Measurements from ENCODE around the gene PHLDB1.
A peak's percentile ranks its signal among the peaks of the same experiment; 100 is the strongest.

Gene PHLDB1

DNA sequence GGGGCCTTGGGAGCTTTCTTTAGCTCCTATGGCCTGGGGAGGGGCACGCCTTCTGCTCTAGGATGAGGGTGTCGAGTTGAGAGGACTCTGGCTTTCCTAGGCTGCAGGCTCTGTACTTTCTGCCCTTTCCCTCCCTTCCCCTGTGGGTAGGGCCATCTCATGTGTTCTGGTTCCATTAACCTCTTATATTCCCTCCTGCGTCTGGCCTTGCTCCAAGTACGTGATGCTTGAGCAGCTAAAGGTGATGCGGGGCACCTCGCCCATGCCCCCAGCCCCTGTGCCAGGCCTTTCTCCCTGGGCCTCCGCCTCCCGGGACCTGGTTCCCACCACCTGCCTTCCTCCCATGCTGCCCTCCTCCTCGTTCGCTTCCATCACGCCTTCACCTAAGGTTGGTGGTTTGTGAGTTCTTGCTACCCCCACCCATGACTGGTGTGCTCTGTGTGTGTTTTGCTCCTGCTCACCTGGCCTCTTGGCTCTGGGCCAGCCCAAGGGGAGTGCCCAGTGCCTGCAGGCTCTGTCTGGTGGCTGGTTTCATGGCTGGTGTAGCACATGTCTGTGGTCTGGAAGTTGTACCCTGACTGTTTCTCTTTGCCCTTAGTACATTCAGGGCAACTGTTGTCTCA lies 34.1 kb downstream of the PHLDB1 start:
- no peak for DNase-seq

DNA sequence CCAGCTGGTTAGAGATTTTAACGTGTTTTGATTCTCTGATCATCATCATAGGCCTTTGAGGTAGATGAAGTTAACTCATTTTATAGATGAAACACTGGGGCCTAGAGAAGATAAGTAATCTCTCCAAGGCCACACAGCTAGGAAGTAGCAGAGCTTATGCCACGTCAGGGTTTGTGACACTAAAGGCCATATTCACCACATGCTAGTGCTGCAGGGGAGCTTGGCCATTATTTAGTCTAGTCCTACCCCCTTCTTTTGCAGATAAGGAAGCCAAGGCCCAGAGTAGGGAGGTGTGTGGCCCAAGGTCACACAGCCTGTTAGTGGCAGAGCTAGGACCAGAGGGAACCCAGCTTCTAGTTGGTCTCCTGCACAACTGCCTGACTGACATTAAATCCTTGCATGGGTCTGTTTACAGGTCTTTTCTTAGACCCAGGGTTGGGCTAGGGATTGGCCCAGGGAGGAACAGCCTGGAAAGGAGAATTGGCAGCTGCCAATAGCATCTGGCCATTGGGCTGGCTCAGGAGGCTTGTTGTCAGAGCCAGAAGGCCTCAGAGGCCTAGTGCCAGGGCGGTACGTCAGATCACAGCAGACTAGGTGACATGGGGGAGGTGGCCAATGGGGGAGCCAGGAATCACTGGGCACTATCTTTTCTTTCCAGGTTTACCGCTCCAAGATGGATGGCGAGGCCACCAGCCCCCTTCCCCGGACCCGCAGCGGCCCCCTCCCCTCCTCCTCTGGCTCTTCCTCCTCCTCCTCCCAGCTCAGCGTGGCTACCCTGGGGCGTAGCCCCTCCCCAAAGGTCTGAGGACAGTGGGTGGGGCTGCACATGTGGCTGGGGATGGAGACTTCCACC lies 36.0 kb downstream of the PHLDB1 start:
- no peak for DNase-seq

DNA sequence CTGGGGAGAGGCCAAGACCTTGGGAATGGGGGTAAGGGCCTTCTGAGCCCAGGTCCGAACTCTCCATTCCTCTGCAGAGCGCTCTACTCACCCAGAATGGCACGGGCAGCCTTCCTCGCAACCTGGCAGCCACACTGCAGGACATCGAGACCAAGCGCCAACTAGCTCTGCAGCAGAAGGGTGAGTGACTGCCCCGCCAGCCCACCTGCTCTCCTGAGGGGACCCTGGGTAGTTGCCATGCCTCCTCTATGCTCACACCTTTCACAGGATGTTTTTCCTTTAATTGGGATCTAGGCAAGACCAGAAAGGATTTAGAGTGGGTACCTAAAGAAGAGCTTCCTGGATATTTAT lies 36.6 kb downstream of the PHLDB1 start:
- no peak for DNase-seq

DNA sequence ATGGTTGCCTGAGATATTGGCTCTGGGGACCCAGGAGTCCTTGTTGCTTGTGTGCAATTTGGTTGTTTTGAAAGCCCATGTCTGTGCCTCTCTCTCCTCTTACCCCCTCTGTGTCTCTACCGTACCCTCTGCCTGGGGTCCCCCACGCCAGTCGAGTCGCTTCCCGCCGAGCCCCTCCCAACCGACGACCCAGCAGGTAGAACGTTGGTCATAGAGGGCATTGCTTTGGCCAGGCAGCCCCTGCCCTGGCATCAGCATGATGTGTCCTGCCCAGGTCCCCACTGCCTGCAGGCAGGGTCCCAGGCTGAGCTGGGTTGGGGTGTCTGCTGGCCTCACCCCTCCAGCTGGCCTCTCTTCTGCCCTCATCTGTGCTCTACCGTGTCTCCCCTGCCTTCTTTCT lies 37.1 kb downstream of the PHLDB1 start:
- no peak for DNase-seq

DNA sequence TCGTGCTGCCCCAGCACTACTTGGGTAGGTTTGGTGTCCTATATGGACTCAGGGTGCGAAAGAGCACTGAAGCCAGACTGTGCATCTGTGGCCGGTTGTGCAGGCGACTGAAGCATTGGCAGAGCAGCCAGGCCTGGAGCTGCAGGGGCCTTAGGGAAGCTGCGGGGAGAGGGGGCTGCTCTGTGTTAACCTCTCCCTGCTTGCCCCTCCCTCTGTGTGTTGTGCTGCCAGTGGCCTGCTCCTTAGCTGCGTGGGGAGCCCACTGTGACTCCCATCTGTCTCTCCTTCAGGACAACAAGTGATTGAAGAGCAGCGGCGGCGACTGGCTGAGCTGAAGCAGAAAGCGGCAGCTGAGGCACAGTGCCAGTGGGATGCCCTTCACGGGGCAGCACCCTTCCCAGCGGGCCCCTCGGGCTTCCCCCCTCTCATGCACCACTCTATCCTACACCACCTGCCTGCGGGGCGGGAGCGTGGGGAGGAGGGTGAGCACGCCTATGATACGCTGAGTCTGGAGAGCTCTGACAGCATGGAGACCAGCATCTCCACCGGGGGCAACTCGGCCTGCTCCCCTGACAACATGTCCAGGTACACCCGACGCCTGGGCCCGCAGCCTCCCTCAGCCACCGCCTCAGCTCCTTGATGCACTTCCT lies 37.8 kb downstream of the PHLDB1 start:
- DNase-seq = no peak

DNA sequence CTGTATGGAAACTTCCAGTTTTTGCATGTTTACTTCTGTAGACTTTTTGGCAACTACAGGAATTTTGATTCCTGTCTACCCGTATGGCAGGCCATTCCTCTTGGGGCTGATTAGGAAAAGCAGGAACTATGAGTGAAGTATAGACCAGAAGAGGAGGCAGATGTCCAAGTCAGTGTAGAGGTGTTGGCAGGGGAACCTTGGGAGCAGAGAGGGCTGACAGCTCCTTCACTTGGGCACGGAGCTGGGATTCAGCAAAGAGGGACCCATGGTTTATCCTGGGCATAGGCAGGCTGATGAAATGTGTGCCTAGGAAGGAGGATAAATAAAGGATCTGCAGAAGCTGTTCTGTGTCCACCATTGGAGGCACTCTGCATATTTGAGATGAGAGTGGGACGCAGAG lies 39.0 kb downstream of the PHLDB1 start:
- no peak for DNase-seq

DNA sequence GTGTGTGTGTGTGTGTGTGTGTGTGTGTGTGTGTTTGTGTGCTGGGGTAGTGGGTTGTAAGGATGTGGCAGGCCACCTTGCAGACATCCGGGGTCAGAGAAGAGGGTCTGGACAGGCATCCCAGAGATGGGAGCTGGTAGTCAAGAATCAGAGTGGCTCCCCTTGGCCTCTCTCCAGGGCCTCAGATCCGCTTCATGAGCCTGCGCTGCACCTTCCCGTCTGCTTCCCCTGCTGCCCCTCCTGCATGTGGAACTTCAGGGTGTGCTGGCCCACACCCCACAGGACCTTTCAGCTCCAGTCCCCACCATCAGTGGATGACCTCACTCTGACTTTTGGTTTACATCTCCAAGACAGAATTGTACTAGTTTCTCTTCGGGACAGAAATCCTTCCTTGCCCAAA lies 40.9 kb downstream of the PHLDB1 start:
- no peak for DNase-seq

DNA sequence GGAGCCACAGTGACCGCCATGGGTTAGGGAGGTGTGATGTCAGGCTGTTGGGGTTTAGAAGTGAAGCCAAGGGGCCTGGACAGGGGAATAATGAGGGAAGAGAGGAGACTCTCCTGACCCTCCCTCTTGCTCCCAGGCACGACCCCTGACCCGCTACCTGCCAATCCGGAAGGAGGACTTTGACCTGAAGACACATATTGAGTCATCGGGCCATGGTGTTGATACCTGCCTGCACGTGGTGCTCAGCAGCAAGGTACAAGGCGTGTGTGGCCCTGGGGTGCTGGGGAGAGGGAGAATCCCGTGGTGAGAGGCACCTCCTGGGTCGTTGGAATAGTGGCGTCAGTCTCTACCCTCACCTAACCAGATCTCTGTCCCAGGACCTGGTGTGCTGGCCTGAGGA lies 42.5 kb downstream of the PHLDB1 start:
- DNase-seq = no peak

DNA sequence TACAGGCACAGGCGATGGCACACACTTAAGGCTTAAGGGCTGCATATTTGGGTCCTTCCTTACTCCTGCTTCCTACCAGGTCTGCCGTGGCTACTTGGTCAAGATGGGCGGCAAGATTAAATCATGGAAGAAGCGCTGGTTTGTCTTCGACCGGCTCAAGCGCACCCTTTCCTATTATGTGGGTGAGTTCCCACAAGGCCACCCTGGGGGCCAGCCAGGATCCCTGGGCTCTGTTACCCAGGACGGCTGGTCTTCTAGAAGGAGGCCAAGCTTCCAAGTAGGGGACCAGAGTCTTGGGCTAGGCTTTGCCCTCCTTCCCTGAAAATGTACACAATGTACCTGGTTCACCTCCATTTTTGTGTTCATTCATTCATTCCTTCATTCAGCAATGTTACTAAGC lies 43.0 kb downstream of the PHLDB1 start:
- DNase-seq = no peak

DNA sequence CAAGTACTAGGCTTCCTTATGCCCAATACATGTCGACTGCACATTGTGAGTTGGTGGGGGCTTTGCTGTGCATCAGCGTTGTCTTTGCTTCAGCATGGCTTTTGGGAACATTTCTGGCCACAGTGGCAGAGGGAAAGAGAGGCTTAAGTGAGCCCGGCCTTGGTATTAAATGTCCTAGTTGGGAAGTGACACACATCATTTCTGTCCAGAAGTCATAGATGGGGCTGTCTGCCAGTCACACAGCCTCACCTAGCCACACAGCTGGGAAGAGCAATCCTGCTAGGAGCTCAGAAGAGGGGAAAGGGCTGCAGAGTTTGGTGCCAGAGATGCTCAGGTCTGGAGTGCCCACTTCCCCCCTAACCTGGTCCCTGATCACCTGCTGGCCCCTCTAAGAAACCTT lies 44.4 kb downstream of the PHLDB1 start:
- DNase-seq = no peak

DNA sequence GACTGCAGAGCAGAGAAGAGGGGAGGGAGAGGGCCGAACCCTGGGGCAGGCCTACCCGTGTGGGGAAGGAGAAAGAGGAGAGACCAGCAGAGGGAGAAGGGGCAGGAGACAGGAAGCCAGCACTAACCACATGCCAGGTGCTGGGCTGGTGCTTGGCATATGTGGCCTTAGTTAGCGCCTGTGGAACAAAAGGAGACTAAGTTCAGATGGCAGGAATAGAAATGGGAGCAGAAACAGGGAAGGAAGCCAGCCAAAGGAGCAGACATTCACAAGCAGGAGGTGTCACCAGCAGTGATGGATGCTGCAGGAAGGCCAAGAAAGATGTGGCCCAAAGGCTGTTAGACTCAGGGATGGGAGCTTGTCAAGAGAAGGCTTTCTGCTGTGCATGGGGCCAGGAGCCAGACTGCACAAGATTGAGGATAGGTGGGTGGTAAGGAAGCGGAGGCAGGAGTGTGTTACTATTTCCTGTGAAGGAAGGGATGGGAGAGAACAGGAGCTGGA lies 45.3 kb downstream of the PHLDB1 start:
- DNase-seq = no peak

DNA sequence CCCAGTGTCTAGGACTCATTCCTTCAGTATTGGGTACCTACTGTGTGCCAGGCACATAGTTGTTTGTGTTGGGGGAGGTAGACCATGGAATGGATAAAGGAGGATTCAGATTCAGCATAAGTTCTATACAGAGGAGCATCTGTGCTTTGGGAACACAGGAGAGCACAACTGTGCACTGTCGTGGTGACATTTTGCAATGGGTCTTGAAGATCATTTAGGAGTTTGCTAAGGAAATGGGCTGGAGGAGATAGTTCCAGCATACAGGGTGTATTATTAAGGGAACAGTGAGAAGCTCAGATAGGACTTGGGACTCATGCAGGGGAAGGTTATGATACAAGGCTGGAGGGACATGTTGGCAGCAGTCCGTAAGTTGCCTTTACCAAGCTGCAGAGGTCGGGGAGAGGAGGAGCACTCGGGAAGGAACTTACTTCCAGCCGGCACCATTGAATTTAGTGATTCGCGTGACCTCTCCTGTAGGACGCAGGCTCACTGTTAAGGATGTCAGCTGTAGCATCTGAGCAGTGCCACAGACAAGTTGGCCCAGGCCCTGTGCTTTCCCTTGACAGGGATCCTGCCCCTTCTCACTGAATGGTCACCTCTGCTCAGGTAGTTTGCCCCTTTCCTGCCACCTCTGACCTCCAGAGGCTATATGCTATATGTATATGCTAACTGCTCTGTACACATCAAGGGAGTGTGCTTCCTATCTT lies 46.4 kb downstream of the PHLDB1 start:
- DNase-seq = no peak

DNA sequence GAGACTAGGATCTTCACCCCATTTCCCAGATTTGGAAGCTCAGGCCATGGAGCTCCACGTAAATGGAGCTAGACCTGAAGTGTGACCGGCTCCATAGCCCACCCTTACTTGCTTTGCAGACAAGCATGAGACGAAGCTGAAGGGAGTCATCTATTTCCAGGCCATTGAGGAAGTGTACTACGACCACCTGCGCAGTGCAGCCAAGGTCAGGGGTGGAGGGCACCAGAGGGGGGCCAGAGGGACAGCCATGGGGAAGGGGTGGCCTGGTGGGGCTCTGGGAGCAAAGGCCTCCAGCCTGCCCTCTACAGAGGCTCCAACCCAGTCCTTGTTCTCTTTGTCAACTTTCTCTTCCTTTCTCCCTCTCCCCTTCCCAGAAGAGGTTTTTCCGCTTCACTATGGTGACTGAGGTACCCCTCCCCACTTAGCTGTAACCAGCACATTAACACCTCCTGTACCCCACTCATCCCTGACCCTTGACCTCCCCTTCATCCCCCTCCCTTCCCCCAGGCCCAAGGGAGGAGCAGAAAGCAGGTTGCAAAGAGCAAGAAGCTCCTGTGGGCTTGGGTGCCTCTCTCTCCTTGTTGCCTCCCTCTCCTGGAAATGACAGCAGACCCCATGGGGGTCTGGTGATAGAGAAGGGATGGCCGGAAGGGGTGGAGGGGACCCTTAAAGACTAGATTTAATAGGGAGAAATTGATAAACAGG lies 48.2 kb downstream of the PHLDB1 start:
- no peak for DNase-seq

DNA sequence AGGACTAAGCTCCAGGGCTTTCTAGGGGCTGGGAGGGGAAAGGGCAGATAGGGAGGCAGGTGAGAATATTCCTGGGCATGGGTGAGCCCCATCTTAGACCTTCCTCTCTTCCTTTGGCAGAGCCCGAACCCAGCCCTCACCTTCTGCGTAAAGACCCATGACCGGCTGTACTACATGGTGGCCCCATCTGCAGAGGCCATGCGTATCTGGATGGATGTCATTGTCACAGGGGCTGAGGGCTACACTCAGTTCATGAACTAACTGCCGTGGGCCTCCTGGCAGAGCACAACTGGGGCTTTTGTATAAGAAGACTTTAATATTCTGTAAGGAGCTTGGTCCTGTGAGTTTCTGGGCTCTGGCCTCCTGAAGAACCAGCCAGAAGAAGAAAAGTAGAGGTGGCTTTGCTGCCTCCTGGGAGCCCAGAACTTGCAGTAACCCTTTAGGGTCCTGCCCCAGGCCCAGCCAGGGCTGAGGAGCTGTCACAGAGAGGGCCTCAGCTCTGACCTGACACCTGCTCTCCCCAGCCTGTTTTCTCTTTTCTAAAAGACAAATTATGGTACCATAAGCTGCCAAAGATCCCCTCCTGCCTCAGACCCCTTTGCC lies 49.2 kb downstream of the PHLDB1 start:
- DNase-seq = no peak

DNA sequence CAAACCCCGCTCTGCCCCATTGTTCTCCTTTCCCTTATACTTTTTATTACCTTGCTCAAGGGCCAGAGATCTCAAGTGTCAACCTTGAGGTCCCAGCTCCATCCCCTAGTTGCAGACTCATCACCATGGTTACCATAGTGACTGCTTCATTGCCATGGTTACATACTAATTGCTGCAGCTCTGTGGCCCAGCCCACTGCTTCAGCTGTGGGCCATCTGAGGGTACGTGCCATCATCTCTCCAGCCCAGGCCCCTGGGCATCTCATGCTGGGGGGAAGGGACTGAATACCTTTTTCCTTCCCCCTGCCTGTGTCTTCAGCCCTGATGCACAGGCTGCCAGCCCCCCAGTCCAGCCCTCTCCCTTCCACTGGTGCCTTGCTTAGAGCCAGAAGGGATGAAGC lies 49.8 kb downstream of the PHLDB1 start:
- no peak for DNase-seq

DNA sequence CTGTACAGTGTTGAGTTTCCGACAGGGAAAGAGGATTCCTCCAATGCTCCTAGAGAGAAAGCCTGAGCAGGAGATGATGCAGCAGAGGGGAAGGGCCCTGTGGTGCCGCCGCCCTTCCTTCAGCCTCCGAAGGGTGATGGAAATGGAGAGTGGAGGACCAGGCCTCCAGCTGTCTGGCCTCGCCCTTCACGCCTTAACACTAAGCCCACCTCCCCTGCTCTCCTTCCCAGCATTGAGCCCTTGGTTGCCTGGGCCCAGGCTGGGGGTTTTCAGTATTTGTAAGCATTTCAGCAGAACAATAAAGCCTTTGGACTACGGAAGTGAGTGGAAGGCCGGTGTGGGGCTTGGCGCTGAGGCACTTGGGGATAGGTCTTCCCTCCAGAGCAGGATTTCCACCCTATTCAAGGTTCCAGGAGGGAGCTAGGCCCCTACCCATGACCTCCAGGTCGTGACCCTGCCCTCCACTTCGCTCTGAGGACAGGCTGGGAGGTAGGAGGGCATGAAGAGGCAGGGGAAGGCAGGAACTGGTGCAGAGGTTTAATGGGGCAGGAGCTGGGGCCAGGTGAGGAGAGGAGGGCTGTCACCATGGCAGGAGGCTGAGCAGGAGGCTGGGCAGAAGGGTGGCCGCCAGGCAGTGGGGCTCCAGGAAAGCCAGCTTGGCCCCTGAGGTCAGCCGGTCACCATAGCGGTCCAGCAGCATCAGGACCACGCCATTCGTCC lies 50.5 kb downstream of the PHLDB1 start:
- no peak for DNase-seq

DNA sequence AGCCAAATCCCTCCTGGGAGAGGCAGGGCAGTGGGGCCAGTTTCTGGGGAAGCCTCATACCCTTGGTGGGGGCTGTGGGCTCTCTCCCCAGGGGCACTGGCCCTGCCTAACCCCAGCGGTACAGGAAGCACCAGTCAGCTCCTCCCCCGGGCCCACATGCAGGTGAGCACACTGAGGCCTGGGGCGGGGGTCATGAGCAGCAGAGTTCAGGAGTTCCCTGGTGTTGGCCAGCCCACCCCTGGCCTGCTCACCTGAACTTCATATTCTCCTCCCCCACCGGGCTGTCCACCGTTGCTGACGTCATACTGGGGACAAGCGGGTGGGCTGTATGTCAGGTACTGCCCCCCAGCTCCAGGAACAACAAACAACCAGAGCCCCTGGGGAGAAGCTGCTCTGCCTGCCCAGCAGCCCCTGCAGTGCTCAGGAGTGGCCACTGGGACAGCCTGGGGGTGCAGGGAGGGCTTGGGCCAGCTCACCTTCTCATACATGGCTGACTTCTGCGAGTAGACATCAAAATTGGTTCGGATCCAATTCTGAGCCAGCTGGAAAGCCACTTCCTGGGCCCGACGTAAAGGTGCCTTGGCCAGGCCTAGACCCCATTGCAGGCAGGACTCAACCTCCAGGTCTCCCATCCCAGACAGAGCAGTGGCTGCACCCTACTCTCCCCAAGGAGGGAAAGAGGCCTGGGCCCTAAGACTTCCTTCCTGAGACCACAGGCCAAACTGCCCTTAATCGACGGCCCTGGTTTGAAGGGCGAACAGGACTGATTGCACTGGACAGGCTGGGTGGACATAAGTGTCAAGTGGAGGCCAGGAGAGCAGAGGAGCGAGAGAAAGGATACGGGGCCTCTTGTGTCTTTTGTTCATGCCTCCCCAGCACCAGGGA lies 51.3 kb downstream of the PHLDB1 start:
- DNase-seq = no peak

DNA sequence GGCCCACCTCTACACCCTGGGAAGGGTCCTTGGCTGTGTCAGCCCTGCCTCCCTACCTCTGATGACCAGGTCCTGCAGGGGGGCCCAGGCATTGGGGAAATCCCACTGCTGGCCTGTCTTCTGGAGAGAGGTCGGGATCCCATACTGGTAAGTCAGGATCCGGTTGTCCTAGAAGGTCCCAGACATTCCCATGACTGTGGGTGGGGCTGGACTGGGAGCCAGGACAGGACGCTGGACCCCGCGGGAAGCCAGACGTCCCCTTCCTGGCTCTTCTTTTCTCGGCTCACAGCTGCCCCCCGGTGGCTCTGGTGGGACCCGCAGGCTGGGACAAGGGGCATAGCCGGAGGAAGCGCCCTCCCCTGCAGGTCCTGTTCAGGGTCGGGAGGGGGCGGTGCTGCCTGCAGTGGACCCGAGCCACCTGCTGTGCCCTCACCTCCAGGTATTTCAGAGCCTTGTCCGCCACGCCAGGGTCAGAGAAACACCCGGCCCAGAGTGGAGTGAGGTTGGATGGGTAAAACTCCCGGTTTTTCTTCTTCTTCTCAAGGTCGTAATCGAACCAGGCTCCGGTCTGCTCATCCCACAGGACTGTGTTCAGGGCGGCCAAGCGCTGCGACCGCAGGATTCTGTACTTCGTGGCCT lies 52.0 kb downstream of the PHLDB1 start:
- peak; percentile 49 for DNase-seq

DNA sequence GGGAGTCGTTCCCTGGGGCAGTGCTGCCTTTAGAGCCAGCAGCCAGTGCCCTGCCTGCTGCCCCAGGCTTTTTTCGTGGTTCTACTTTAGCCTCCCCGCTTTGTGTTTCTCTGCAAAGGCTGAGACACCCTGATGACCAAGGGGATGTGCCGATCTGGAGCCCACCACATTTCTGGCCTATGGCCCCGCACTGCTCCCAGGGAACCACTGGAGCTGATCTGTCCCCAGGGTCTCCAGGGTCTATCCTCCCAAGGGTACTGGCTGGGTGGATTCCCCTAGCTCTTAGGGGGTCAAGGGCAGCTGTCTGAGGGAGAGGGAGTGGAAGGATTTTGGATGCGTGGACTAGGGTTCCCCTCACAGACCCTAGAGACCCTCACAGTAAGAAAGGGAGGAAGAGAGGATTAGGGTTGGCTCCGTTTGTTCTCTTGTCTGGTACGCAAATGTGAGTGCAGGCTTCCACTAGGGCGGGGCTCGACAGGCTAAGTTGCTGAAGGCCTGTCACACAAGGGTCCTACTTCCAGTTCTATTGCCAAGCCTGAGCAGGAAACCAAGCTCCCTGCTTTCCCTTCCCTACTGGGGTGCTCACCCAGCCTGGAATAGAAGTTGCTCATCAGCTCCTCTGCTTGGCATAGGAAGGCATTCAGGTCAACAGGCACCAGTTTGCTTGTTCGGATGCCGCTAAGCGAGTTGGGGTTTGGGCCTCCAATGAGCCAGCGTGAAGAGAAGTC lies 52.7 kb downstream of the PHLDB1 start:
- no peak for DNase-seq

Measured in T1000 (cell line).